Neural progenitor cell (in vitro differentiated cells): ENCODE data around the gene TCF15. TPM values are rescaled to one million over a fixed set of nuclear protein-coding genes. Genes with fewer than 3 reads are reported as not detected.

Experiments
- DNase-seq: peaks from one replicate; pipeline ENCODE4 v3.0.0-alpha.2; 2016; ENCODE audit warnings: low spot score
- H2AFZ ChIP-seq: fragments of 200-600 bp; sonication (generic); replicated peaks from 2 replicates; pipeline ENCODE4 v1.6.1; 2016; ENCODE audit warnings: antibody characterized with exemption
- H3F3A ChIP-seq: fragments of 200-600 bp; sonication (generic); 2 replicates; pipeline ENCODE4 v1.6.1; 2016; ENCODE audit warnings: antibody characterized with exemption, low read depth
- H3K27ac ChIP-seq: fragments of 200-600 bp; sonication (generic); 2 replicates; pipeline ENCODE4 v1.5.1; 2016; ENCODE audit warnings: mild to moderate bottlenecking
- H3K27me3 ChIP-seq: fragments of 200-600 bp; sonication (generic); 2 replicates; pipeline ENCODE4 v1.6.1; 2016; ENCODE audit warnings: mild to moderate bottlenecking, moderate library complexity
- H3K36me3 ChIP-seq: fragments of 200-600 bp; sonication (generic); 2 replicates; pipeline ENCODE4 v1.5.1; 2016
- H3K4me1 ChIP-seq: fragments of 200-600 bp; sonication (generic); 2 replicates; pipeline ENCODE4 v1.6.1; 2016; ENCODE audit warnings: mixed run types
- H3K4me2 ChIP-seq: fragments of 200-600 bp; sonication (generic); 2 replicates; pipeline ENCODE4 v1.6.1; 2016
- H3K4me3 ChIP-seq: fragments of 200-600 bp; sonication (generic); 2 replicates; pipeline ENCODE4 v1.5.1; 2016
- H3K79me2 ChIP-seq: fragments of 200-600 bp; sonication (generic); 2 replicates; pipeline ENCODE4 v1.6.1; 2016; ENCODE audit warnings: low read depth
- H3K9ac ChIP-seq: fragments of 200-600 bp; sonication (generic); 2 replicates; pipeline ENCODE4 v1.6.1; 2016
- H3K9me3 ChIP-seq: fragments of 200-600 bp; sonication (generic); 2 replicates; pipeline ENCODE4 v1.5.1; 2016; ENCODE audit warnings: low read depth
- H4K20me1 ChIP-seq: fragments of 200-600 bp; sonication (generic); 2 replicates; pipeline ENCODE4 v1.6.1; 2016; ENCODE audit warnings: low read depth
- H3K27ac Mint-ChIP-seq: 3 replicates; pipeline ENCODE4 v1.8.0; 2021; ENCODE audit warnings: mixed read lengths
- H3K27me3 Mint-ChIP-seq: 2 replicates; pipeline ENCODE4 v1.8.0; 2022; ENCODE audit warnings: low read depth, mild to moderate bottlenecking, inconsistent platforms, moderate library complexity, mixed read lengths; ENCODE audit not compliant: insufficient read depth
- H3K36me3 Mint-ChIP-seq: 3 replicates; pipeline ENCODE4 v1.8.0; 2021; ENCODE audit warnings: mixed read lengths
- H3K4me1 Mint-ChIP-seq: 3 replicates; pipeline ENCODE4 v1.8.0; 2021; ENCODE audit warnings: mixed read lengths
- H3K4me3 Mint-ChIP-seq: 3 replicates; pipeline ENCODE4 v1.8.0; 2021; ENCODE audit warnings: mild to moderate bottlenecking, moderate library complexity, mixed read lengths
- H3K9me3 Mint-ChIP-seq: 3 replicates; pipeline ENCODE4 v1.8.0; 2020; ENCODE audit warnings: mixed read lengths
- CTCF ChIP-seq: fragments of 200-600 bp; sonication (generic); IDR thresholded peaks from 2 replicates; pipeline ENCODE4 v1.5.1; 2017; ENCODE audit warnings: antibody characterized with exemption, mild to moderate bottlenecking
- EZH2 ChIP-seq: fragments of 200-600 bp; sonication (generic); IDR thresholded peaks from 2 replicates; pipeline ENCODE4 v1.6.1; 2017; ENCODE audit warnings: antibody characterized with exemption, mild to moderate bottlenecking, moderate library complexity
- EZH2phosphoT487 ChIP-seq: fragments of 200-600 bp; sonication (generic); IDR thresholded peaks from 2 replicates; pipeline ENCODE4 v1.6.1; 2017; ENCODE audit warnings: antibody characterized with exemption
- total RNA-seq: library from RNA; depleted of rRNA; stranded (reverse); fragments of >200 nt; gene quantifications from 2 replicates; pipeline ENCODE4 v1.2.3, GENCODE V29; 2015; ENCODE audit warnings: low replicate concordance

The TCF15 gene
- total RNA-seq, 1 donor from 2014 or later: 0.07 TPM

DNA sequence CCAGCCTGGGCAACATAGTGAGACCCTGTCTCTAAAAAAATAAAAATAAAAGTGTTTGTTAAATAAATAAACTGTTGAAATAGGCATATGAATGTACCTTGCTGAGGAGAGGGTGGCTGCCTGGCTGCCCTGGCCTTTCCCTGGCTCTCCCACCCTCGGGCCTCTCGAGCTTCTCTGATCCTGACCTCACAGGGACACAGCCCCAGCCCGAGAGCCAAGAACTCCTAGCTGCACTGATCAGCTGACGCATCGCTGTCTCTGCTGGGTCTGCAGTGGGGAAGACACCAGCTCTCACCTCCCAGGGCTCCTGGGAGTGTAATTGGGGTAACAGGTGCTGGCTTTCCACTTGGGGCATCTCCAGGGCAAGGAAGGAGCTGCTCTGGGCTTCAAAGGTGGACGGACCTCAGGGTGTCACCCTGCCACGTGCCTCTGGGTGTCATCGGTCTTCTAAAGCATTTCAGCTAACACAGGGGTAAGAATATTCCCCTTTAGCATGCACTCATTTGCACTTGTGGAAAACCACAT lies 6.9 kb downstream of the TCF15 start:
- Histone ChIP-seq H3K4me2 (no peak overlapping the region), H3F3A (no peaks in the 10 kb centered on the region), H3K36me3 (no peaks in the 10 kb centered on the region), H3K27me3 (peaks cover 14% of the 10 kb centered on the region), H2AFZ (no peak overlapping the region), H3K79me2 (no peaks in the 10 kb centered on the region), H3K4me1 (peaks cover 4% of the 10 kb centered on the region), H3K4me3 (no peak overlapping the region), H4K20me1 (peaks cover 3% of the 10 kb centered on the region), H3K9me3 (no peaks in the 10 kb centered on the region), H3K9ac (no peak overlapping the region), H3K27ac (no peak overlapping the region)
- Mint-ChIP-seq H3K27me3 (peaks cover 12% of the 10 kb centered on the region), H3K9me3 (no peaks in the 10 kb centered on the region), H3K4me3 (no peak overlapping the region), H3K36me3 (no peaks in the 10 kb centered on the region), H3K27ac (no peak overlapping the region), H3K4me1 (peaks cover 5% of the 10 kb centered on the region)
- no peak for TF ChIP-seq CTCF
- no peak for DNase-seq

GRCh38 chr20:602111-602970 lies 7.8 kb downstream of the TCF15 start:
- Histone ChIP-seq H3K4me2 (no peak overlapping the region), H3K9ac (no peak overlapping the region), H4K20me1 (no peaks in the 10 kb centered on the region), H3K9me3 (no peaks in the 10 kb centered on the region), H3F3A (no peaks in the 10 kb centered on the region), H3K4me1 (peaks cover 4% of the 10 kb centered on the region), H3K4me3 (no peak overlapping the region), H3K36me3 (no peaks in the 10 kb centered on the region), H3K79me2 (no peaks in the 10 kb centered on the region), H3K27ac (no peak overlapping the region), H2AFZ (no peak overlapping the region), H3K27me3 (peaks cover 5% of the 10 kb centered on the region)
- no peak for TF ChIP-seq EZH2phosphoT487
- TF ChIP-seq CTCF: no peak
- no peak for TF ChIP-seq EZH2
- H3K9me3 Mint-ChIP-seq: no peaks in the 10 kb centered on the region
- no peak overlapping the region for H3K27ac Mint-ChIP-seq
- no peaks in the 10 kb centered on the region for H3K36me3 Mint-ChIP-seq
- H3K4me1 Mint-ChIP-seq: peaks cover 5% of the 10 kb centered on the region
- DNase-seq: no peak
- H3K27me3 Mint-ChIP-seq: peaks cover 8% of the 10 kb centered on the region
- H3K4me3 Mint-ChIP-seq: no peak overlapping the region

DNA sequence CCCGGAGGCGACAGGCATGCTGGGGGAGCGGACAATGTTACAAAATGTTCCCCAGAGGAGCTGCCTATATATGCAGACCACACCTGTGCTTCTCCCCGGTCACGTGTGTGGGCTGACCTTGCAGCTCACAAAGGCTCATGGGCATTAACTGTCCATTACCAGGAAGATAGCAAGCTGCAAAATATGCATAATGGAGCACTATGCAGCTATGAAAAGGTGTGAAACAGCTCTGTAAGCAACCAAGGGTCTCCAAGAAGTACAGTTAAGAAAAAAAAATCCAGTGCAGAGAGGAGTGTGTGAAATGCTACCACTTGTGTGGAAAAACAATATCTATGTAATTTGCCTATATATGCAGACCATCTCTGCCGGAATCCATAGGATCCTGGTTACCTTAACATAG lies 9.4 kb downstream of the TCF15 start:
- Histone ChIP-seq H3K4me2 (no peak overlapping the region), H3K36me3 (no peaks in the 10 kb centered on the region), H3K27ac (no peak overlapping the region), H3F3A (no peaks in the 10 kb centered on the region), H3K79me2 (no peaks in the 10 kb centered on the region), H3K9me3 (no peaks in the 10 kb centered on the region), H4K20me1 (no peaks in the 10 kb centered on the region), H2AFZ (no peak overlapping the region), H3K4me1 (peaks cover 4% of the 10 kb centered on the region), H3K4me3 (no peak overlapping the region), H3K27me3 (no peaks in the 10 kb centered on the region), H3K9ac (no peak overlapping the region)
- Mint-ChIP-seq H3K9me3 (no peaks in the 10 kb centered on the region), H3K27ac (no peak overlapping the region), H3K36me3 (no peaks in the 10 kb centered on the region), H3K4me3 (peak overlapping the region; percentile 52), H3K4me1 (peaks cover 5% of the 10 kb centered on the region), H3K27me3 (peaks cover 6% of the 10 kb centered on the region)
- DNase-seq: no peak
- TF ChIP-seq CTCF (no peak), EZH2 (no peak), EZH2phosphoT487 (no peak)
